ENCODE measurements around the gene FAM53A. TPM values are rescaled to one million over a fixed set of nuclear protein-coding genes. Genes with fewer than 3 reads are reported as not detected.
"Not testable (repeated sequence)": the region's sequence is repeated elsewhere in the genome, so short reads cannot be mapped to it uniquely, and the experiment has no call there.

The FAM53A gene
- total RNA-seq, 1 experiment from 2014 or later = 1.5 TPM

DNA sequence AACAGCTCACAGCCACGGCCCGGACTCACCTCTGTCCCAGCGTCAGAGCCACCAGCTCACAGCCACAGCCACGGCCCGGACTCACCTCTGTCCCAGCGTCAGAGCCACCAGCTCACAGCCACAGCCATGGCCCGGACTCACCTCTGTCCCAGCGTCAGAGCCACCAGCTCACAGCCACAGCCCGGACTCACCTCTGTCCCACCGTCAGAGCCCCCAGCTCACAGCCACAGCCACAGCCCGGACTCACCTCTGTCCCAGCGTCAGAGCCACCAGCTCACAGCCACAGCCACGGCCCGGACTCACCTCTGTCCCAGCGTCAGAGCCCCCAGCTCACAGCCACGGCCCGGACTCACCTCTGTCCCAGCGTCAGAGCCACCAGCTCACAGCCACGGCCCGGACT, 13.1 kb downstream of the FAM53A start:
- H4K20me1 ChIP-seq (ENCODE audit: insufficient read depth, low read depth, low read length); H3K9ac ChIP-seq (ENCODE audit: low read length); H3K79me2 ChIP-seq (ENCODE audit: low read length); H3K9me2 ChIP-seq (replicated peaks; ENCODE audit: insufficient read depth, low read length); DNase-seq; H2AFZ ChIP-seq (ENCODE audit: low read length); H3K27ac ChIP-seq (ENCODE audit: low read length); H3K4me3 ChIP-seq (ENCODE audit: low read length); H3K4me1 ChIP-seq (ENCODE audit: low read length); H3K9me3 ChIP-seq (ENCODE audit: low read length); H3K27me3 ChIP-seq (ENCODE audit: low read length); H3K4me2 ChIP-seq (ENCODE audit: low read depth, low read length, poor library complexity, severe bottlenecking); H3K36me3 ChIP-seq (ENCODE audit: insufficient read depth, low read length): not testable (repeated sequence)

GRCh38 chr4:1670279-1670678, 13.8 kb downstream of the FAM53A start:
- H3K79me2 ChIP-seq (ENCODE audit: low read length) = no peaks in the 10 kb centered on the region
- H3K9ac ChIP-seq (ENCODE audit: low read length) = no peak overlapping the region
- H3K9me3 ChIP-seq (ENCODE audit: low read length) = no peaks in the 10 kb centered on the region; the same call in 1 of the 2 replicates
- H3K4me1 ChIP-seq (ENCODE audit: low read length) = no peaks in the 10 kb centered on the region
- H3K36me3 ChIP-seq (ENCODE audit: insufficient read depth, low read length) = no peaks in the 10 kb centered on the region
- H3K4me3 ChIP-seq (ENCODE audit: low read length) = no peak overlapping the region
- no peak overlapping the region for H3K27ac ChIP-seq (ENCODE audit: low read length)
- no peaks in the 10 kb centered on the region for H3K27me3 ChIP-seq (ENCODE audit: low read length)
- H3K4me2 ChIP-seq (ENCODE audit: low read depth, low read length, poor library complexity, severe bottlenecking) = no peak overlapping the region
- DNase-seq = no peak
- no peaks in the 10 kb centered on the region for H4K20me1 ChIP-seq (ENCODE audit: insufficient read depth, low read depth, low read length)
- no peaks in the 10 kb centered on the region for H3K9me2 ChIP-seq (replicated peaks; ENCODE audit: insufficient read depth, low read length)
- H2AFZ ChIP-seq (ENCODE audit: low read length) = no peak overlapping the region

- Histone ChIP-seq H3K9me3 (ENCODE audit: low read length) (no peaks in the 10 kb centered on the region; the same call in 1 of the 2 replicates), H3K4me3 (ENCODE audit: low read length) (no peak overlapping the region)
- DNase-seq = no peak
Observed at GRCh38 chr4:1669850-1670249, 14.3 kb downstream of the FAM53A start.

DNA sequence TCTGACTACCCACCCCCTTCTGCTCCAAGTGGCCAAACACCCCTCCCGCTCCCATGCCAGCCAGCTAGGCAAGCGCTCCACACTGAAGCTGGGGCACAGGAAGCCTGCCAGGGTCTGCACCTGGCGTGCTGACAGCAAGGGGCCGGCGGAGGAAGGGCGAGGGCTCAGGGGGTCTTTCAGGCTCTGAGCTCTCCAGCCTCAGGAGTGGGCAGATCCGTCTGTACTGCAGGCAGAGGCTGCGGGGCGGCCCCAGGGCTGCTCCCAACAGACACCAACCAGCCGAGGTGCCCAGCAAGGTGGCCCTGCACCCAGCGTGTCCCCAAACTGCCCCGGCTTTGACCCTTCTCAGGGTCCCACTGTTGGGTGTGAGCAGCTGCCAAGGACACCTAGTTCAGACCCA, 14.8 kb downstream of the FAM53A start:
- Histone ChIP-seq H3K9ac (ENCODE audit: low read length) (no peak overlapping the region), H3K79me2 (ENCODE audit: low read length) (no peaks in the 10 kb centered on the region), H3K4me2 (ENCODE audit: low read depth, low read length, poor library complexity, severe bottlenecking) (no peak overlapping the region), H3K4me3 (ENCODE audit: low read length) (no peak overlapping the region), H3K27ac (ENCODE audit: low read length) (no peak overlapping the region), H4K20me1 (ENCODE audit: insufficient read depth, low read depth, low read length) (no peaks in the 10 kb centered on the region), H3K27me3 (ENCODE audit: low read length) (no peaks in the 10 kb centered on the region), H3K4me1 (ENCODE audit: low read length) (no peaks in the 10 kb centered on the region), H3K9me3 (ENCODE audit: low read length) (no peaks in the 10 kb centered on the region; the same call in 1 of the 2 replicates), H2AFZ (ENCODE audit: low read length) (no peak overlapping the region), H3K9me2 (replicated peaks; ENCODE audit: insufficient read depth, low read length) (no peaks in the 10 kb centered on the region), H3K36me3 (ENCODE audit: insufficient read depth, low read length) (no peaks in the 10 kb centered on the region)
- no peak for DNase-seq

More at GRCh38 chr4:1669850-1670249, 14.3 kb downstream of the FAM53A start:
- H3K4me2 ChIP-seq (ENCODE audit: low read depth, low read length, poor library complexity, severe bottlenecking) = no peak overlapping the region
- no peaks in the 10 kb centered on the region for H3K4me1 ChIP-seq (ENCODE audit: low read length)
- H3K9me2 ChIP-seq (replicated peaks; ENCODE audit: insufficient read depth, low read length) = no peaks in the 10 kb centered on the region
- no peaks in the 10 kb centered on the region for H3K79me2 ChIP-seq (ENCODE audit: low read length)
- no peak overlapping the region for H3K9ac ChIP-seq (ENCODE audit: low read length)
- no peaks in the 10 kb centered on the region for H3K27me3 ChIP-seq (ENCODE audit: low read length)
- no peaks in the 10 kb centered on the region for H3K36me3 ChIP-seq (ENCODE audit: insufficient read depth, low read length)
- H3K27ac ChIP-seq (ENCODE audit: low read length) = no peak overlapping the region
- H2AFZ ChIP-seq (ENCODE audit: low read length) = no peak overlapping the region
- H4K20me1 ChIP-seq (ENCODE audit: insufficient read depth, low read depth, low read length) = no peaks in the 10 kb centered on the region

- Histone ChIP-seq H3K79me2 (ENCODE audit: low read length) (no peaks in the 10 kb centered on the region), H3K4me1 (ENCODE audit: low read length) (no peaks in the 10 kb centered on the region), H2AFZ (ENCODE audit: low read length) (no peak overlapping the region), H4K20me1 (ENCODE audit: insufficient read depth, low read depth, low read length) (no peaks in the 10 kb centered on the region), H3K27ac (ENCODE audit: low read length) (no peak overlapping the region), H3K9me2 (replicated peaks; ENCODE audit: insufficient read depth, low read length) (no peaks in the 10 kb centered on the region), H3K4me2 (ENCODE audit: low read depth, low read length, poor library complexity, severe bottlenecking) (no peak overlapping the region), H3K27me3 (ENCODE audit: low read length) (no peaks in the 10 kb centered on the region), H3K9me3 (ENCODE audit: low read length) (no peaks in the 10 kb centered on the region; the same call in 1 of the 2 replicates), H3K36me3 (ENCODE audit: insufficient read depth, low read length) (no peaks in the 10 kb centered on the region), H3K9ac (ENCODE audit: low read length) (no peak overlapping the region), H3K4me3 (ENCODE audit: low read length) (no peak overlapping the region)
- DNase-seq = no peak
Observed at GRCh38 chr4:1668488-1668840, 15.6 kb downstream of the FAM53A start.

GRCh38 chr4:1667273-1667672, 16.8 kb downstream of the FAM53A start:
- H3K9ac ChIP-seq (ENCODE audit: low read length) = no peak overlapping the region
- no peak overlapping the region for H3K4me2 ChIP-seq (ENCODE audit: low read depth, low read length, poor library complexity, severe bottlenecking)
- no peaks in the 10 kb centered on the region for H3K9me2 ChIP-seq (replicated peaks; ENCODE audit: insufficient read depth, low read length)
- H4K20me1 ChIP-seq (ENCODE audit: insufficient read depth, low read depth, low read length) = no peaks in the 10 kb centered on the region
- no peaks in the 10 kb centered on the region; the same call in 1 of the 2 replicates for H3K9me3 ChIP-seq (ENCODE audit: low read length)
- H3K27me3 ChIP-seq (ENCODE audit: low read length) = no peaks in the 10 kb centered on the region
- DNase-seq = no peak
- no peaks in the 10 kb centered on the region for H3K79me2 ChIP-seq (ENCODE audit: low read length)
- no peak overlapping the region for H3K4me3 ChIP-seq (ENCODE audit: low read length)
- H2AFZ ChIP-seq (ENCODE audit: low read length) = no peak overlapping the region
- H3K4me1 ChIP-seq (ENCODE audit: low read length) = no peaks in the 10 kb centered on the region
- no peaks in the 10 kb centered on the region for H3K36me3 ChIP-seq (ENCODE audit: insufficient read depth, low read length)
- H3K27ac ChIP-seq (ENCODE audit: low read length) = no peak overlapping the region

GRCh38 chr4:1666391-1666790, 17.7 kb downstream of the FAM53A start:
- Histone ChIP-seq H3K36me3 (ENCODE audit: insufficient read depth, low read length) (no peaks in the 10 kb centered on the region), H3K9me2 (replicated peaks; ENCODE audit: insufficient read depth, low read length) (no peaks in the 10 kb centered on the region), H3K79me2 (ENCODE audit: low read length) (no peaks in the 10 kb centered on the region), H3K9ac (ENCODE audit: low read length) (no peak overlapping the region), H3K4me2 (ENCODE audit: low read depth, low read length, poor library complexity, severe bottlenecking) (no peak overlapping the region), H3K9me3 (ENCODE audit: low read length) (no peaks in the 10 kb centered on the region; the same call in 1 of the 2 replicates), H3K27me3 (ENCODE audit: low read length) (no peaks in the 10 kb centered on the region), H3K4me3 (ENCODE audit: low read length) (no peak overlapping the region), H2AFZ (ENCODE audit: low read length) (no peak overlapping the region), H3K27ac (ENCODE audit: low read length) (no peak overlapping the region), H3K4me1 (ENCODE audit: low read length) (no peaks in the 10 kb centered on the region), H4K20me1 (ENCODE audit: insufficient read depth, low read depth, low read length) (no peaks in the 10 kb centered on the region)
- DNase-seq = no peak

GRCh38 chr4:1664141-1664540, 20.0 kb downstream of the FAM53A start:
- no peak for DNase-seq
- Histone ChIP-seq H3K9ac (ENCODE audit: low read length) (no peak overlapping the region), H3K27me3 (ENCODE audit: low read length) (no peaks in the 10 kb centered on the region)

GRCh38 chr4:1663549-1663948, 20.6 kb downstream of the FAM53A start:
- Histone ChIP-seq H3K79me2 (ENCODE audit: low read length) (no peaks in the 10 kb centered on the region), H3K4me2 (ENCODE audit: low read depth, low read length, poor library complexity, severe bottlenecking) (no peak overlapping the region), H3K36me3 (ENCODE audit: insufficient read depth, low read length) (no peaks in the 10 kb centered on the region), H2AFZ (ENCODE audit: low read length) (no peak overlapping the region), H3K9ac (ENCODE audit: low read length) (no peak overlapping the region), H3K9me2 (replicated peaks; ENCODE audit: insufficient read depth, low read length) (no peaks in the 10 kb centered on the region), H3K9me3 (ENCODE audit: low read length) (no peaks in the 10 kb centered on the region; the same call in 1 of the 2 replicates), H3K4me3 (ENCODE audit: low read length) (no peak overlapping the region), H3K27ac (ENCODE audit: low read length) (no peak overlapping the region), H4K20me1 (ENCODE audit: insufficient read depth, low read depth, low read length) (no peaks in the 10 kb centered on the region), H3K27me3 (ENCODE audit: low read length) (no peaks in the 10 kb centered on the region), H3K4me1 (ENCODE audit: low read length) (no peaks in the 10 kb centered on the region)
- DNase-seq = no peak

More at GRCh38 chr4:1664141-1664540, 20.0 kb downstream of the FAM53A start:
- no peak overlapping the region for H3K4me2 ChIP-seq (ENCODE audit: low read depth, low read length, poor library complexity, severe bottlenecking)
- H2AFZ ChIP-seq (ENCODE audit: low read length) = no peak overlapping the region
- H3K79me2 ChIP-seq (ENCODE audit: low read length) = no peaks in the 10 kb centered on the region
- H3K9me2 ChIP-seq (replicated peaks; ENCODE audit: insufficient read depth, low read length) = no peaks in the 10 kb centered on the region
- H3K27ac ChIP-seq (ENCODE audit: low read length) = no peak overlapping the region
- H3K36me3 ChIP-seq (ENCODE audit: insufficient read depth, low read length) = no peaks in the 10 kb centered on the region
- H3K4me3 ChIP-seq (ENCODE audit: low read length) = no peak overlapping the region
- H4K20me1 ChIP-seq (ENCODE audit: insufficient read depth, low read depth, low read length) = no peaks in the 10 kb centered on the region
- H3K9me3 ChIP-seq (ENCODE audit: low read length) = no peaks in the 10 kb centered on the region; the same call in 1 of the 2 replicates
- no peaks in the 10 kb centered on the region for H3K4me1 ChIP-seq (ENCODE audit: low read length)
